ENCODE results near the gene UPP1.

UPP1 gene

GRCh38 chr7:48096273-48096672 lies 7.2 kb downstream of the UPP1 start:
- TF ChIP-seq, protein P1, sequence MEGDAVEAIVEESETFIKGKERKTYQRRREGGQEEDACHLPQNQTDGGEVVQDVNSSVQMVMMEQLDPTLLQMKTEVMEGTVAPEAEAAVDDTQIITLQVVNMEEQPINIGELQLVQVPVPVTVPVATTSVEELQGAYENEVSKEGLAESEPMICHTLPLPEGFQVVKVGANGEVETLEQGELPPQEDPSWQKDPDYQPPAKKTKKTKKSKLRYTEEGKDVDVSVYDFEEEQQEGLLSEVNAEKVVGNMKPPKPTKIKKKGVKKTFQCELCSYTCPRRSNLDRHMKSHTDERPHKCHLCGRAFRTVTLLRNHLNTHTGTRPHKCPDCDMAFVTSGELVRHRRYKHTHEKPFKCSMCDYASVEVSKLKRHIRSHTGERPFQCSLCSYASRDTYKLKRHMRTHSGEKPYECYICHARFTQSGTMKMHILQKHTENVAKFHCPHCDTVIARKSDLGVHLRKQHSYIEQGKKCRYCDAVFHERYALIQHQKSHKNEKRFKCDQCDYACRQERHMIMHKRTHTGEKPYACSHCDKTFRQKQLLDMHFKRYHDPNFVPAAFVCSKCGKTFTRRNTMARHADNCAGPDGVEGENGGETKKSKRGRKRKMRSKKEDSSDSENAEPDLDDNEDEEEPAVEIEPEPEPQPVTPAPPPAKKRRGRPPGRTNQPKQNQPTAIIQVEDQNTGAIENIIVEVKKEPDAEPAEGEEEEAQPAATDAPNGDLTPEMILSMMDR (IDR thresholded peaks at IDR 0.05; ENCODE audit: low read depth, low read length): no peak
- DNase-seq (ENCODE audit: extremely low read depth, low read depth): no peak

DNA sequence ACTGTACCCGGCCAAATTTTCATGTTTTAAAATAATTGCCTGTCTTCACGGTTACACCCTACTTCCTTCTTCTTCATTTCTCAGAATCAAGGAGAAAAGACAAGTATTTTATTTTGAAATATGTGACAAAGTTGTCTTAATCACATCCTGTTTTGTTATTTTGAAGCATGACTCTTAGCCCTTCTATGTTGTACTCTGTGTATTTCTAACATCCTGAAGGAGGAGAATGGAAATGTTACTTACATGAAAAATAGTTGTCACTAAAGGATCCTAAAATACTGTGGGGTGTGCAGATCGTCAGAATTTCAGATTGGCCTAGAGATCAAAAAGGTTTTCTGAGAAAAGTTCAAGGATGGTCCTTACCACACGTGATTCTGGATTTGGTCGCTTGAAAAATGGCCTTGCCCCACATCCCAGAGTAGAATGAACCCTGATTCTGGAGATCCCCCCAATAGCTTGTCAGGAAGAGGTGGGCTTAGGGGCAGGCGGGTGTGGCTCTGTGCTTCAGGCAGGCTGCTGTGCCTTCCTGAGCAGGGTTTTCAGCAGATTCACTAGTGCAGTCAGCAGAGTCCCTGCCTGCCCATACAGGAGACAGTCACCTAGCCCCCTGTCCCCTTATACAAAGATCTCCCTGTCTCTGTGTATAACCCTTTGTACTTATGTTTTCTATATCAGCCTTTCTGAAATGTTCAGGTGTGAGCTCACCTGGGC lies 8.6 kb downstream of the UPP1 start:
- no peak for DNase-seq (ENCODE audit: extremely low read depth, low read depth)
- TF ChIP-seq, protein P1 (IDR thresholded peaks at IDR 0.05; ENCODE audit: low read depth, low read length): no peak

- TF ChIP-seq, protein P1 (IDR thresholded peaks at IDR 0.05; ENCODE audit: low read depth, low read length): no peak
- DNase-seq (ENCODE audit: extremely low read depth, low read depth): no peak
Observed at GRCh38 chr7:48098846-48099245, 9.8 kb downstream of the UPP1 start.

GRCh38 chr7:48099781-48100180 lies 10.7 kb downstream of the UPP1 start:
- TF ChIP-seq, protein P1 (IDR thresholded peaks at IDR 0.05; ENCODE audit: low read depth, low read length): no peak

GRCh38 chr7:48101352-48101751 lies 12.3 kb downstream of the UPP1 start:
- no peak for DNase-seq (ENCODE audit: extremely low read depth, low read depth)
- TF ChIP-seq, protein P1 (IDR thresholded peaks at IDR 0.05; ENCODE audit: low read depth, low read length): no peak

More at GRCh38 chr7:48099781-48100180, 10.7 kb downstream of the UPP1 start:
- no peak for DNase-seq (ENCODE audit: extremely low read depth, low read depth)

DNA sequence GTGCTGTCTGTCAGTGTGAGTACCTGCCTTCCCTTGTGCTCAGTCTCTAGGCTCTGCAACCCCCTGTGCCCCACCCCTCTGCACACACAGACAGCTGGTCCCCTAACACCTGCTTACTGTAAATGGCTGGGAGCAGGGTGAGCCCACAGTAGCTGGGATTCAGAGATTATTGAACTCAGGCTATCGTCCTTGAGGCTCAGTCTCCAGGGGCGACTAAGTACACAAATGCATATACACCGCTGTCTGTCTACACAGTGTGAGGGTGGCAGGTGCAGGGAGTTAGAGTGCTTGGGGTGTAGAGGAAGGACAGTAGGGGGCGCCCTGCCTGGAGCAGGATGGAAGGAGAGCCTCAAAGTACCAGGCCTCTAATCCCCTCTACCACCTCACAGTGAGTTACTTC lies 12.9 kb downstream of the UPP1 start:
- DNase-seq (ENCODE audit: extremely low read depth, low read depth): no peak
- TF ChIP-seq, protein P1 (IDR thresholded peaks at IDR 0.05; ENCODE audit: low read depth, low read length): peak; percentile 22

- TF ChIP-seq, protein P1 (IDR thresholded peaks at IDR 0.05; ENCODE audit: low read depth, low read length): no peak
- DNase-seq (ENCODE audit: extremely low read depth, low read depth): no peak
Observed at GRCh38 chr7:48102530-48102929, 13.5 kb downstream of the UPP1 start.

Data from AG09319 (cell line).